NCI-H748 (cell line): ENCODE measurements around the gene CCDC120.

Experiments
- DNase-seq: peaks from one replicate; lab custom pipeline; 2025; ENCODE audit not compliant: unreplicated experiment; lab: John Stamatoyannopoulos, UW

The CCDC120 gene

GRCh38 chrX:49100704-49101628 is 42.2 kb downstream of the CCDC120 start:
- peak; percentile 94 for DNase-seq

- peak; percentile 24 for DNase-seq
Measured at GRCh38 chrX:49101629-49101984, 42.8 kb downstream of the CCDC120 start.

GRCh38 chrX:49102190-49102589 is 43.4 kb downstream of the CCDC120 start:
- DNase-seq = no peak

GRCh38 chrX:49103637-49104036 is 44.8 kb downstream of the CCDC120 start:
- DNase-seq = no peak

- no peak for DNase-seq
Measured at GRCh38 chrX:49106296-49106695, 47.5 kb downstream of the CCDC120 start.

GRCh38 chrX:49106930-49107329 is 48.1 kb downstream of the CCDC120 start:
- peak; percentile 13 for DNase-seq

GRCh38 chrX:49108641-49109040 is 49.8 kb downstream of the CCDC120 start:
- no peak for DNase-seq

- no peak for DNase-seq
Measured at GRCh38 chrX:49110417-49110816, 51.6 kb downstream of the CCDC120 start.

GRCh38 chrX:49111791-49112190 is 53.0 kb downstream of the CCDC120 start:
- DNase-seq = no peak

- DNase-seq = no peak
Measured at GRCh38 chrX:49116076-49116475, 57.3 kb downstream of the CCDC120 start.

GRCh38 chrX:49116716-49117115 is 57.9 kb downstream of the CCDC120 start:
- DNase-seq = no peak

- no peak for DNase-seq
Measured at GRCh38 chrX:49117581-49117980, 58.8 kb downstream of the CCDC120 start.
